ENCODE results near the gene HERPUD1. TPM values are rescaled to one million over a fixed set of nuclear protein-coding genes. Genes with fewer than 3 reads are reported as not detected.

The HERPUD1 gene
- total RNA-seq, 1 experiment from 2014 or later = 28.9 TPM

GRCh38 chr16:56964243-56965148 is 32.6 kb downstream of the HERPUD1 start:
- H3K4me1 ChIP-seq (ENCODE audit: insufficient read depth, low read length) = no peaks in the 10 kb centered on the region
- H2AFZ ChIP-seq (ENCODE audit: low read length) = peak overlapping the region; percentile 76
- peak overlapping the region in 1 of 2 experiments; percentile 29; a peak in 1 of 5 replicates for H3K4me3 Mint-ChIP-seq
- no peaks in the 10 kb centered on the region; a peak in 1 of 7 replicates for H3K36me3 Mint-ChIP-seq (ENCODE audit: insufficient read depth in 1 of 3, low read depth in 3 of 3)
- no peak overlapping the region for H4K8ac ChIP-seq (replicated peaks; ENCODE audit: insufficient read length, low read depth, low read length)
- H3K27ac ChIP-seq (ENCODE audit: insufficient read length, low read depth, low read length) = no peak overlapping the region
- H4K91ac ChIP-seq (ENCODE audit: insufficient read length, low read depth, low read length) = no peak overlapping the region
- peak overlapping the region; percentile 47 for H3K18ac ChIP-seq (ENCODE audit: insufficient read length, low read depth, low read length)
- no CpG with 5 or more reads among the region's 30 CpGs for WGBS (ENCODE audit: extremely low coverage, insufficient read length, low lambda C conversion rate)
- no peaks in the 10 kb centered on the region for H3K79me1 ChIP-seq (ENCODE audit: insufficient read depth, low read depth, low read length, poor library complexity, severe bottlenecking)
- TF ChIP-seq, protein P1, sequence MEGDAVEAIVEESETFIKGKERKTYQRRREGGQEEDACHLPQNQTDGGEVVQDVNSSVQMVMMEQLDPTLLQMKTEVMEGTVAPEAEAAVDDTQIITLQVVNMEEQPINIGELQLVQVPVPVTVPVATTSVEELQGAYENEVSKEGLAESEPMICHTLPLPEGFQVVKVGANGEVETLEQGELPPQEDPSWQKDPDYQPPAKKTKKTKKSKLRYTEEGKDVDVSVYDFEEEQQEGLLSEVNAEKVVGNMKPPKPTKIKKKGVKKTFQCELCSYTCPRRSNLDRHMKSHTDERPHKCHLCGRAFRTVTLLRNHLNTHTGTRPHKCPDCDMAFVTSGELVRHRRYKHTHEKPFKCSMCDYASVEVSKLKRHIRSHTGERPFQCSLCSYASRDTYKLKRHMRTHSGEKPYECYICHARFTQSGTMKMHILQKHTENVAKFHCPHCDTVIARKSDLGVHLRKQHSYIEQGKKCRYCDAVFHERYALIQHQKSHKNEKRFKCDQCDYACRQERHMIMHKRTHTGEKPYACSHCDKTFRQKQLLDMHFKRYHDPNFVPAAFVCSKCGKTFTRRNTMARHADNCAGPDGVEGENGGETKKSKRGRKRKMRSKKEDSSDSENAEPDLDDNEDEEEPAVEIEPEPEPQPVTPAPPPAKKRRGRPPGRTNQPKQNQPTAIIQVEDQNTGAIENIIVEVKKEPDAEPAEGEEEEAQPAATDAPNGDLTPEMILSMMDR (conservative IDR thresholded peaks at IDR 0.05) = peak; percentile 100
- 0 out of 2 replicates have a peak overlapping the region, but pooled peaks have one; percentile 59 for H3K14ac ChIP-seq (ENCODE audit: insufficient read depth, low read length)
- peak; percentile 94 for DNase-seq
- H3K4me1 Mint-ChIP-seq = peaks cover 2 to 3% of the 10 kb centered on the region in 2 experiments; a peak in 2 of 4 replicates
- no peaks in the 10 kb centered on the region for H3K79me2 ChIP-seq (ENCODE audit: insufficient read depth, low read length)
- H2BK120ac ChIP-seq (ENCODE audit: low read depth, low read length, poor library complexity, severe bottlenecking) = no peak overlapping the region
- no peaks in the 10 kb centered on the region for H3K23me2 ChIP-seq (ENCODE audit: insufficient read length, low read depth, low read length, poor library complexity, severe bottlenecking)
- no peak overlapping the region for H3K4me2 ChIP-seq (ENCODE audit: insufficient read depth, insufficient read length, low read length)
- H3T11ph ChIP-seq (ENCODE audit: low read length) = no peak overlapping the region
- 0 out of 7 replicates have a peak overlapping the region, but pooled peaks of 1 of the 3 experiments have one; percentile 44 for H3K27ac Mint-ChIP-seq
- H3K27me3 Mint-ChIP-seq (ENCODE audit: low read depth) = peaks cover 1% of the 10 kb centered on the region
- no peak overlapping the region for H3K4ac ChIP-seq (ENCODE audit: low read depth, low read length)
- H3K9me3 Mint-ChIP-seq = no peaks in the 10 kb centered on the region
- H3K56ac ChIP-seq (ENCODE audit: insufficient read length, low read depth, low read length) = no peak overlapping the region
- H2BK15ac ChIP-seq (ENCODE audit: low read depth, low read length) = no peak overlapping the region
- no peak overlapping the region for H3K9ac ChIP-seq (ENCODE audit: extremely low read depth, insufficient read length, low read length)
- H4K20me1 ChIP-seq (ENCODE audit: control insufficient read depth, insufficient read depth, insufficient read length) = no peaks in the 10 kb centered on the region
- no peak overlapping the region for H3K23ac ChIP-seq (ENCODE audit: insufficient read length, low read depth, low read length)
- no peak overlapping the region for H2BK5ac ChIP-seq (ENCODE audit: insufficient read length, low read length)
- no peaks in the 10 kb centered on the region for H3K9me3 ChIP-seq (ENCODE audit: control insufficient read depth, low read depth, low read length)
- no peak overlapping the region for H2BK20ac ChIP-seq (ENCODE audit: low read depth, low read length, poor library complexity, severe bottlenecking)
- H3K27me3 ChIP-seq (ENCODE audit: insufficient read depth, low read length) = no peaks in the 10 kb centered on the region
- no peak overlapping the region for H2AK5ac ChIP-seq (ENCODE audit: insufficient read length, low read length)
- no peak overlapping the region for H2BK12ac ChIP-seq (ENCODE audit: insufficient read length, low read depth, low read length)
- no peak overlapping the region for H4K5ac ChIP-seq (ENCODE audit: insufficient read length, low read depth, low read length)

All from H9 (cell line).